ENCODE results near the gene BBS10. TPM values are rescaled to one million over a fixed set of nuclear protein-coding genes. Genes with fewer than 3 reads are reported as not detected.
"Not testable (repeated sequence)": the region's sequence is repeated elsewhere in the genome, so short reads cannot be mapped to it uniquely, and the experiment has no call there.

Gene BBS10
- total RNA-seq, 4 donors from 2014 or later: 7.8 to 14.0 (median 9.6) TPM

DNA sequence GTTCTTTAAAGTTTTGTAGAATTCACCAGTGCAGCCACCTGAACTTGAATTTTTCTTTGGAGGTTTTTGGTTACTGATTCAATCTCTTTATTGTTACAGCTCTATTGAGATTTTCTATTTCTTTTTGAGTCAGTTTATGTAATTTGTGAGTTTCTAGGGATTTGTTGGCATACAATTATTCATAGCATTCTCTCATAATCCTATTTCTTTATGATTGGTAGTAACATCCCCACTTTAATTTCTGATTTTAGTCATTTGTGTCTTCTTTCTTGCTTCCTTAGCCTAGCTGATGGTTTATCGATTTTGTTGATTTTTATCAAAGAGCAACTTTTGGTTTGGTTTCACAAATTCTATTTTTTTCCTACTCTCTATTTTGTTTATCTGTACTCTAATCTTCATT is 17.9 kb upstream of the BBS10 start:
- intact Hi-C loops (cut with DNase I; ENCODE audit: low total_unique reads): no loop called here
- WGBS, 2 donors: 89 to 94% methylated on average over 1 of the region's 1 CpG
- DNase-seq (ENCODE audit: low spot score in 2 of 2): no peak

GRCh38 chr12:76364131-76364530 is 15.9 kb upstream of the BBS10 start:
- 92 to 94% methylated on average over 5 of the region's 5 CpGs for WGBS, 2 donors
- intact Hi-C loops (cut with DNase I; ENCODE audit: low total_unique reads); DNase-seq (ENCODE audit: low spot score in 2 of 2); H3K4me3 ChIP-seq (ENCODE audit: low read depth, poor library complexity, severe bottlenecking): not testable (repeated sequence)

More for the DNA sequence above, 17.9 kb upstream of the BBS10 start:
- H3K4me3 ChIP-seq (ENCODE audit: low read depth, poor library complexity, severe bottlenecking): no peak overlapping the region
- TF ChIP-seq, protein P1, sequence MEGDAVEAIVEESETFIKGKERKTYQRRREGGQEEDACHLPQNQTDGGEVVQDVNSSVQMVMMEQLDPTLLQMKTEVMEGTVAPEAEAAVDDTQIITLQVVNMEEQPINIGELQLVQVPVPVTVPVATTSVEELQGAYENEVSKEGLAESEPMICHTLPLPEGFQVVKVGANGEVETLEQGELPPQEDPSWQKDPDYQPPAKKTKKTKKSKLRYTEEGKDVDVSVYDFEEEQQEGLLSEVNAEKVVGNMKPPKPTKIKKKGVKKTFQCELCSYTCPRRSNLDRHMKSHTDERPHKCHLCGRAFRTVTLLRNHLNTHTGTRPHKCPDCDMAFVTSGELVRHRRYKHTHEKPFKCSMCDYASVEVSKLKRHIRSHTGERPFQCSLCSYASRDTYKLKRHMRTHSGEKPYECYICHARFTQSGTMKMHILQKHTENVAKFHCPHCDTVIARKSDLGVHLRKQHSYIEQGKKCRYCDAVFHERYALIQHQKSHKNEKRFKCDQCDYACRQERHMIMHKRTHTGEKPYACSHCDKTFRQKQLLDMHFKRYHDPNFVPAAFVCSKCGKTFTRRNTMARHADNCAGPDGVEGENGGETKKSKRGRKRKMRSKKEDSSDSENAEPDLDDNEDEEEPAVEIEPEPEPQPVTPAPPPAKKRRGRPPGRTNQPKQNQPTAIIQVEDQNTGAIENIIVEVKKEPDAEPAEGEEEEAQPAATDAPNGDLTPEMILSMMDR (IDR thresholded peaks at IDR 0.05): no peak
- TF ChIP-seq POLR2A (IDR thresholded peaks at IDR 0.05): no peak

DNA sequence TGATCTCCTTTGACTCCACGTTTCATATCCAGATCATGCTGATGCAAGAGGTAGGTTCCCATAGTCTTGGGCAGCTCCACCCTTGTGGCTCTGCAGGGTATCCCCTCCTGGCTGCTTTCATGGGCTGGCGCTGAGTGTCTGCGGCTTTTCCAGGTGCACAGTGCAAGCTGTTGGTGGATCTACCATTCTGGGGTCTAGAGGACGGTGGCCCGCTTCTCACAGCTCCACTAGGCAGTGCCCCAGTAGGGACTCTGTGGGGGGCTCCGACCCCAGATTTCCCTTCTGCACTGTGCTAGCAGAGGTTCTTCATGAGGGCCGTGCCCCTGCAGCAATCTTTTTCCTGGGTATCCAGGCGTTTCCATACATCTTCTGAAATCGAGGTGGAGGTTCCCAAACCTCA is 12.1 kb upstream of the BBS10 start:
- no peak overlapping the region for H3K4me3 ChIP-seq (ENCODE audit: low read depth, poor library complexity, severe bottlenecking)
- intact Hi-C loops (cut with DNase I; ENCODE audit: low total_unique reads): no loop called here
- peak in 1 of 2 donors; percentile 76 for DNase-seq (ENCODE audit: low spot score in 2 of 2)
- TF ChIP-seq POLR2A (IDR thresholded peaks at IDR 0.05): no peak
- TF ChIP-seq, protein P1 (IDR thresholded peaks at IDR 0.05): no peak
- WGBS, 2 donors: 93 to 98% methylated on average over 9 of the region's 9 CpGs

- 90 to 92% methylated on average over 1 of the region's 1 CpG for WGBS, 2 donors
- intact Hi-C loops (cut with DNase I; ENCODE audit: low total_unique reads): no loop called here
- no peak overlapping the region for H3K4me3 ChIP-seq (ENCODE audit: low read depth, poor library complexity, severe bottlenecking)
- TF ChIP-seq, protein P1 (IDR thresholded peaks at IDR 0.05): no peak
- TF ChIP-seq POLR2A (IDR thresholded peaks at IDR 0.05): no peak
- no peak for DNase-seq (ENCODE audit: low spot score in 2 of 2)
Observed at GRCh38 chr12:76356071-76356470, 7.9 kb upstream of the BBS10 start.

- 45 to 51% methylated on average over 4 of the region's 4 CpGs for WGBS, 2 donors
- DNase-seq (ENCODE audit: low spot score in 2 of 2): peak in 1 of 2 donors; percentile 41
- no peak for TF ChIP-seq POLR2A (IDR thresholded peaks at IDR 0.05)
- TF ChIP-seq, protein P1 (IDR thresholded peaks at IDR 0.05): no peak
- intact Hi-C loops (cut with DNase I; ENCODE audit: low total_unique reads): no loop called here
- H3K4me3 ChIP-seq (ENCODE audit: low read depth, poor library complexity, severe bottlenecking): no peak overlapping the region
Observed at GRCh38 chr12:76346798-76347420, 1.3 kb downstream of the BBS10 start.

DNA sequence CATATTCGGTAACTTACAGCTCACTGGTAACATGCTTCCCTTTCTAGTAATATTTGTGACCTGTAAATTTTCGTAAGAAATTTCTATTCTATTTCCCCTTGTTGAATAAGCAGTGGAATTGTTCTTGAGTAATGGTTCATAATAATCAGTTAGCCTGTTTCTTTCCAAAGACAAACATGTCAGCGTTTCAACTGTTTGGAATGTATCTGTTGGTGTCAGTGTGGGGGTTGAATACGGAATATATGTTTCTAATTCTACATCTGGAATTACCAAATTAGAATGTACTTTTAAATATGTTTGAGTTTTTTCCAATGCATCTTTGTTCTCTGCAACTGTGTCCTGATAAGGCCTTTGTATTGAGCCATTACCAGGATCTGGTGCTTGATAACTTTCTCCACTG is 2.0 kb downstream of the BBS10 start:
- no peak overlapping the region for H3K4me3 ChIP-seq (ENCODE audit: low read depth, poor library complexity, severe bottlenecking)
- DNase-seq (ENCODE audit: low spot score in 2 of 2): no peak
- 68 to 78% methylated on average over 4 of the region's 4 CpGs for WGBS, 2 donors
- TF ChIP-seq, protein P1 (IDR thresholded peaks at IDR 0.05): no peak
- TF ChIP-seq POLR2A (IDR thresholded peaks at IDR 0.05): no peak
- intact Hi-C loops (cut with DNase I; ENCODE audit: low total_unique reads): no loop called here
